ENCODE measurements around the gene CDCA5.

Gene CDCA5

GRCh38 chr11:65071907-65072630 is 11.8 kb downstream of the CDCA5 start:
- in situ Hi-C loops (cut with MboI; ENCODE audit: low sequenced_read_pairs, unreplicated experiment) = no loop called here
- TF ChIP-seq CTCF (IDR thresholded peaks at IDR 0.05; ENCODE audit: borderline replicate concordance, control extremely low read depth, extremely low read depth, insufficient read depth, missing control alignments) = no peak
- peak; percentile 70 for DNase-seq (ENCODE audit: low spot score)

GRCh38 chr11:65069217-65069616 is 14.6 kb downstream of the CDCA5 start:
- in situ Hi-C loops (cut with MboI; ENCODE audit: low sequenced_read_pairs, unreplicated experiment) = no loop called here
- no peak for TF ChIP-seq CTCF (IDR thresholded peaks at IDR 0.05; ENCODE audit: borderline replicate concordance, control extremely low read depth, extremely low read depth, insufficient read depth, missing control alignments)

GRCh38 chr11:65067446-65067845 is 16.4 kb downstream of the CDCA5 start:
- no peak for TF ChIP-seq CTCF (IDR thresholded peaks at IDR 0.05; ENCODE audit: borderline replicate concordance, control extremely low read depth, extremely low read depth, insufficient read depth, missing control alignments)
- in situ Hi-C loops (cut with MboI; ENCODE audit: low sequenced_read_pairs, unreplicated experiment) = no loop called here
- peak; percentile 76 for DNase-seq (ENCODE audit: low spot score)

More at GRCh38 chr11:65069217-65069616, 14.6 kb downstream of the CDCA5 start:
- no peak for DNase-seq (ENCODE audit: low spot score)

GRCh38 chr11:65066805-65067291 is 17.0 kb downstream of the CDCA5 start:
- no peak for DNase-seq (ENCODE audit: low spot score)
- no peak for TF ChIP-seq CTCF (IDR thresholded peaks at IDR 0.05; ENCODE audit: borderline replicate concordance, control extremely low read depth, extremely low read depth, insufficient read depth, missing control alignments)
- in situ Hi-C loops (cut with MboI; ENCODE audit: low sequenced_read_pairs, unreplicated experiment) = no loop called here

GRCh38 chr11:65066315-65066714 is 17.5 kb downstream of the CDCA5 start:
- no peak for TF ChIP-seq CTCF (IDR thresholded peaks at IDR 0.05; ENCODE audit: borderline replicate concordance, control extremely low read depth, extremely low read depth, insufficient read depth, missing control alignments)
- DNase-seq (ENCODE audit: low spot score) = no peak
- in situ Hi-C loops (cut with MboI; ENCODE audit: low sequenced_read_pairs, unreplicated experiment) = no loop called here

GRCh38 chr11:65065851-65066250 is 18.0 kb downstream of the CDCA5 start:
- no peak for TF ChIP-seq CTCF (IDR thresholded peaks at IDR 0.05; ENCODE audit: borderline replicate concordance, control extremely low read depth, extremely low read depth, insufficient read depth, missing control alignments)
- in situ Hi-C loops (cut with MboI; ENCODE audit: low sequenced_read_pairs, unreplicated experiment) = no loop called here
- no peak for DNase-seq (ENCODE audit: low spot score)
